T-helper 9 cell (primary cell): ENCODE results near the gene LIG1.

ENCODE experiments used
- DNase-seq: peaks from one replicate; pipeline ENCODE4 v3.0.0-alpha.2; 2020

The LIG1 gene

GRCh38 chr19:48181505-48181904, 11.4 kb upstream of the LIG1 start:
- DNase-seq: no peak

GRCh38 chr19:48176226-48176625, 6.1 kb upstream of the LIG1 start:
- DNase-seq: no peak

- DNase-seq: no peak
Observed at GRCh38 chr19:48175578-48175977, 5.4 kb upstream of the LIG1 start.

- no peak for DNase-seq
Observed at GRCh38 chr19:48174445-48175030, 4.4 kb upstream of the LIG1 start.

GRCh38 chr19:48171710-48172109, 1.6 kb upstream of the LIG1 start:
- peak; percentile 5 for DNase-seq

GRCh38 chr19:48170817-48171347, 738 bp upstream of the LIG1 start:
- no peak for DNase-seq

- DNase-seq: peak; percentile 97
Observed at GRCh38 chr19:48169578-48169938, 586 bp downstream of the LIG1 start.

GRCh38 chr19:48168689-48169088, 1.5 kb downstream of the LIG1 start:
- DNase-seq: no peak

GRCh38 chr19:48158210-48158790, 11.8 kb downstream of the LIG1 start:
- DNase-seq: no peak

GRCh38 chr19:48154003-48154402, 16.1 kb downstream of the LIG1 start:
- DNase-seq: no peak

GRCh38 chr19:48152551-48152950, 17.6 kb downstream of the LIG1 start:
- DNase-seq: peak; percentile 60

- no peak for DNase-seq
Observed at GRCh38 chr19:48149430-48149829, 20.7 kb downstream of the LIG1 start.

- no peak for DNase-seq
Observed at GRCh38 chr19:48148576-48148975, 21.6 kb downstream of the LIG1 start.

GRCh38 chr19:48147597-48148175, 22.5 kb downstream of the LIG1 start:
- no peak for DNase-seq

GRCh38 chr19:48139053-48139452, 31.1 kb downstream of the LIG1 start:
- DNase-seq: no peak

GRCh38 chr19:48137411-48137810, 32.7 kb downstream of the LIG1 start:
- no peak for DNase-seq

- DNase-seq: no peak
Observed at GRCh38 chr19:48136547-48136946, 33.6 kb downstream of the LIG1 start.

- DNase-seq: no peak
Observed at GRCh38 chr19:48135411-48135810, 34.7 kb downstream of the LIG1 start.

GRCh38 chr19:48133094-48133493, 37.0 kb downstream of the LIG1 start:
- DNase-seq: no peak

GRCh38 chr19:48127561-48127960, 42.6 kb downstream of the LIG1 start:
- DNase-seq: no peak

GRCh38 chr19:48123907-48124651, 46.1 kb downstream of the LIG1 start:
- no peak for DNase-seq

- DNase-seq: no peak
Observed at GRCh38 chr19:48122421-48122820, 47.7 kb downstream of the LIG1 start.

GRCh38 chr19:48121909-48122371, 48.2 kb downstream of the LIG1 start:
- DNase-seq: no peak

- no peak for DNase-seq
Observed at GRCh38 chr19:48121066-48121465, 49.1 kb downstream of the LIG1 start.
